HepG2 (cell line): ENCODE results near the gene SPATA25. TPM values are rescaled to one million over a fixed set of nuclear protein-coding genes. Genes with fewer than 3 reads are reported as not detected.

ENCODE experiments used
- ETV6 ChIP-seq: sonication (generic); formaldehyde crosslinking; conservative IDR thresholded peaks from 2 replicates; pipeline ENCODE4 v1.4.0; 2020; ENCODE audit warnings: missing genetic modification reagents
- HOXD1 ChIP-seq: sonication (generic); formaldehyde crosslinking; IDR thresholded peaks from 2 replicates; pipeline ENCODE4 v1.5.0; 2020; ENCODE audit warnings: missing genetic modification reagents
- LCORL ChIP-seq, 2 experiments: fragments of 450-650 bp in 1 of 2; sonication (generic) in 1 of 2; formaldehyde crosslinking in 1 of 2; IDR thresholded peaks; 2 replicates each; pipeline versions ENCODE4 v1.5.0 to v1.6.1; 2017 to 2020; ENCODE audit warnings: antibody characterized with exemption in 1 of 2, missing genetic modification reagents in 1 of 2
- MEF2D ChIP-seq: sonication (generic); formaldehyde crosslinking; IDR thresholded peaks from 2 replicates; pipeline ENCODE4 v1.5.1; 2020; ENCODE audit warnings: mild to moderate bottlenecking, missing genetic modification reagents
- MIER3 ChIP-seq: IDR thresholded peaks from 2 replicates; pipeline ENCODE4 v1.6.1; 2016; ENCODE audit warnings: missing compliant biosample characterization, borderline replicate concordance
- PAF1 ChIP-seq: IDR thresholded peaks from 2 replicates; pipeline ENCODE4 v1.6.1; 2016; ENCODE audit warnings: missing genetic modification reagents, missing compliant biosample characterization
- PRPF4 ChIP-seq: fragments of 200-400 bp; formaldehyde crosslinking; IDR thresholded peaks from 2 replicates; pipeline ENCODE4 v1.6.1; 2016; ENCODE audit warnings: low read length, low read depth; ENCODE audit not compliant: poor library complexity, severe bottlenecking
- RAD21 ChIP-seq: fragments of 450-650 bp; formaldehyde crosslinking; IDR thresholded peaks from 2 replicates; pipeline ENCODE4 v1.5.0; 2020; ENCODE audit warnings: mild to moderate bottlenecking
- ZBTB38 ChIP-seq: sonication (generic); formaldehyde crosslinking; IDR thresholded peaks from 2 replicates; pipeline ENCODE4 v1.5.1; 2020; ENCODE audit warnings: mild to moderate bottlenecking, missing genetic modification reagents
- ZNF17 ChIP-seq: sonication (generic); formaldehyde crosslinking; IDR thresholded peaks from 2 replicates; pipeline ENCODE4 v1.5.0; 2020; ENCODE audit warnings: mild to moderate bottlenecking, missing genetic modification reagents
- ZNF337 ChIP-seq: sonication (generic); formaldehyde crosslinking; IDR thresholded peaks from 2 replicates; pipeline ENCODE4 v1.5.1; 2020; ENCODE audit warnings: missing genetic modification reagents, low read depth, mild to moderate bottlenecking, borderline replicate concordance
- ZNF496 ChIP-seq: sonication (generic); formaldehyde crosslinking; IDR thresholded peaks from 2 replicates; pipeline ENCODE4 v1.8.1; 2023; ENCODE audit warnings: mild to moderate bottlenecking, moderate library complexity, missing genetic modification reagents; ENCODE audit not compliant: insufficient replicate concordance
- ZNF605 ChIP-seq: sonication (generic); formaldehyde crosslinking; IDR thresholded peaks from 2 replicates; pipeline ENCODE4 v1.8.0; 2022; ENCODE audit warnings: mild to moderate bottlenecking, missing genetic modification reagents
- ZNF879 ChIP-seq: sonication (generic); formaldehyde crosslinking; IDR thresholded peaks from 2 replicates; pipeline ENCODE4 v1.8.1; 2023; ENCODE audit warnings: missing genetic modification reagents
- polyA plus RNA-seq, 8 experiments: library from polyadenylated mRNA; depleted of rRNA in 3 of 8; stranded (reverse) in 7 of 8; unstranded in 1 of 8; fragments of >200 nt; fragmentation: Illumina TruSeq in 4 of 8; extraction: Trizol in 4 of 8; gene quantifications; 2 replicates each; pipeline versions ENCODE4 v1.2.1 to v1.2.3, GENCODE V29; 2011 to 2016; ENCODE audit warnings: low read depth in 4 of 8, missing spikeins in 1 of 8, mixed read lengths in 1 of 8; ENCODE audit not compliant: insufficient read depth in 1 of 8
- total RNA-seq, 5 experiments: library from RNA; depleted of rRNA; stranded (reverse); fragments of >200 nt; fragmentation: Illumina TruSeq; extraction: Trizol; gene quantifications; 2 replicates each; pipeline ENCODE4 v1.2.3, GENCODE V29; 2016; ENCODE audit warnings: low read depth in 1 of 5
- TF ChIP-seq, protein P1 (sequence below): IDR thresholded peaks from 2 replicates; pipeline ENCODE4 v1.6.1; 2016; ENCODE audit warnings: missing biosample characterization, missing genetic modification reagents, low read depth
- TF ChIP-seq, protein P2 (sequence below): sonication (generic); formaldehyde crosslinking; conservative IDR thresholded peaks from 2 replicates; pipeline ENCODE4 v1.4.0; 2020; ENCODE audit warnings: missing genetic modification reagents
- TF ChIP-seq, protein P3 (sequence below): sonication (generic); formaldehyde crosslinking; IDR thresholded peaks from 2 replicates; pipeline ENCODE4 v1.4.0; 2020; ENCODE audit warnings: mild to moderate bottlenecking, missing genetic modification reagents
- TF ChIP-seq, protein P4 (sequence below): sonication (generic); formaldehyde crosslinking; IDR thresholded peaks from 2 replicates; pipeline ENCODE4 v1.8.1; 2022; ENCODE audit warnings: mild to moderate bottlenecking, missing genetic modification reagents
- TF ChIP-seq, protein P5 (sequence below): sonication (generic); formaldehyde crosslinking; IDR thresholded peaks from 2 replicates; pipeline ENCODE4 v1.5.0; 2020; ENCODE audit warnings: mild to moderate bottlenecking, missing genetic modification reagents, borderline replicate concordance

Gene SPATA25
- total and polyA plus RNA-seq, 2 of the 13 experiments (the other 11 are each of a cell fraction or from before 2014, with no cell fraction given), result 4.8 to 7.6 TPM

DNA sequence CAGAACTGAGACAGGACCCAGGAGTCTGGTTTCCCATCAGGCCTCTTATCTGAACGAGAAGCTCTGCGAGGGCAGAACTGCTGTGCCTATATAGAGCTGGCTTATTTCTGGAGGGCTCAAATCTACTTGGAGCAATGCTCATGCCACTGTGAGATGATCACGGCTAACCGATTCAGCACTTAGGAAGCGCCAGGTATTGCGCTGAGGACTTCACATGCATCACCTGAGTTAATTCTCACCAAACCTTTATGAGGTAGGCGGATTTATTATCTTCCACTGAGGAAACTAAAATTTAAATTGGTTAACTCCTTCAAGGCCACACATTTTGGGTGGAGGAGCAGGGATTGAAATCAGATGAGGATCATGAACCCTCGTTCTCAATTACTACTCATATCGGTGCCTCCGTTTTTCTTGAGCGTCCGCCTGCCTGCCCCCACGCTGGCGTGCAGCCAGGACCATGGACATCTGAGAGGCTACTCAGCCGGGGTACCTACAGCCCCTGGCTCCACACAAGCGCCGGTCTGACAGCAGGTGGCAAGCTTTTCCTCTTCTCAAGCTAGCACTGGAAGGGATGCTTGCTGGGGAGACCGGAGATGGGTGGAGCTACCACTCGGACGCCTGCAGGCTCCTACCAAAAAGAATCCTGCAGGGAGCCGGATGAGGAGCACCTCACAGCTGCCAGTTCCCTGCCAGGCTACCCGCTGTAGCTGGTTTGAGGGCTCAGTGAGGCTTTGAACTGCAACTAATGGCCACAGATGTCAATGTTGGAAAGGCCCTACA is 46.0 kb upstream of the SPATA25 start (continued):
- TF ChIP-seq, protein P1, sequence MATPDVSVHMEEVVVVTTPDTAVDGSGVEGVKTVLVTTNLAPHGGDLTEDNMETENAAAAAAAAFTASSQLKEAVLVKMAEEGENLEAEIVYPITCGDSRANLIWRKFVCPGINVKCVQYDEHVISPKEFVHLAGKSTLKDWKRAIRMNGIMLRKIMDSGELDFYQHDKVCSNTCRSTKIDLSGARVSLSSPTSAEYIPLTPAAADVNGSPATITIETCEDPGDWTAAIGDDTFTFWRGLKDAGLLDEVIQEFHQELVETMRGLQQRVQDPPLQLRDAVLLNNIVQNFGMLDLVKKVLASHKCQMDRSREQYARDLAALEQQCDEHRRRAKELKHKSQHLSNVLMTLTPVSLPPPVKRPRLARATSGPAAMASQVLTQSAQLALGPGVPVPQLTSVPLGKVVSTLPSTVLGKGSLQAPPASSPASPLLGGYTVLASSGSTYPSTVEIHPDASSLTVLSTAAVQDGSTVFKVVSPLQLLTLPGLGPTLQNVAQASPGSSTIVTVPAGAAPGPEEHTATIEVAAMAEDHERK (CRISPR knock-in tag), result no peak
- TF ChIP-seq RAD21 (CRISPR knock-in tag), result peak; percentile 75
- peak; percentile 70 for TF ChIP-seq MEF2D (CRISPR knock-in tag)
- TF ChIP-seq PRPF4, result peak; percentile 17
- TF ChIP-seq ZNF879 (CRISPR knock-in tag), result no peak; the same call in 1 of the 2 replicates
- no peak for TF ChIP-seq ZNF17 (CRISPR knock-in tag)
- TF ChIP-seq, protein P2, sequence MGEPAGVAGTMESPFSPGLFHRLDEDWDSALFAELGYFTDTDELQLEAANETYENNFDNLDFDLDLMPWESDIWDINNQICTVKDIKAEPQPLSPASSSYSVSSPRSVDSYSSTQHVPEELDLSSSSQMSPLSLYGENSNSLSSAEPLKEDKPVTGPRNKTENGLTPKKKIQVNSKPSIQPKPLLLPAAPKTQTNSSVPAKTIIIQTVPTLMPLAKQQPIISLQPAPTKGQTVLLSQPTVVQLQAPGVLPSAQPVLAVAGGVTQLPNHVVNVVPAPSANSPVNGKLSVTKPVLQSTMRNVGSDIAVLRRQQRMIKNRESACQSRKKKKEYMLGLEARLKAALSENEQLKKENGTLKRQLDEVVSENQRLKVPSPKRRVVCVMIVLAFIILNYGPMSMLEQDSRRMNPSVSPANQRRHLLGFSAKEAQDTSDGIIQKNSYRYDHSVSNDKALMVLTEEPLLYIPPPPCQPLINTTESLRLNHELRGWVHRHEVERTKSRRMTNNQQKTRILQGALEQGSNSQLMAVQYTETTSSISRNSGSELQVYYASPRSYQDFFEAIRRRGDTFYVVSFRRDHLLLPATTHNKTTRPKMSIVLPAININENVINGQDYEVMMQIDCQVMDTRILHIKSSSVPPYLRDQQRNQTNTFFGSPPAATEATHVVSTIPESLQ (CRISPR knock-in tag), result 0 out of 2 replicates have a peak, but pooled peaks have one; percentile 82
- TF ChIP-seq, protein P3, sequence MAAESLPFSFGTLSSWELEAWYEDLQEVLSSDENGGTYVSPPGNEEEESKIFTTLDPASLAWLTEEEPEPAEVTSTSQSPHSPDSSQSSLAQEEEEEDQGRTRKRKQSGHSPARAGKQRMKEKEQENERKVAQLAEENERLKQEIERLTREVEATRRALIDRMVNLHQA (CRISPR knock-in tag), result no peak; the same call in 1 of the 2 replicates
- TF ChIP-seq ZNF337 (CRISPR knock-in tag), result no peak
- no peak for TF ChIP-seq MIER3 (CRISPR knock-in tag)
- peak; percentile 63; the same call in 1 of the 2 replicates for TF ChIP-seq ETV6 (CRISPR knock-in tag)
- TF ChIP-seq ZBTB38 (CRISPR knock-in tag), result peak; percentile 30; the same call in 1 of the 2 replicates
- TF ChIP-seq ZNF605 (CRISPR knock-in tag), result peak; percentile 93
- no peak for TF ChIP-seq ZNF496 (CRISPR knock-in tag)
- TF ChIP-seq PAF1, result peak; percentile 80; the same call in 1 of the 2 replicates
- TF ChIP-seq, protein P4, sequence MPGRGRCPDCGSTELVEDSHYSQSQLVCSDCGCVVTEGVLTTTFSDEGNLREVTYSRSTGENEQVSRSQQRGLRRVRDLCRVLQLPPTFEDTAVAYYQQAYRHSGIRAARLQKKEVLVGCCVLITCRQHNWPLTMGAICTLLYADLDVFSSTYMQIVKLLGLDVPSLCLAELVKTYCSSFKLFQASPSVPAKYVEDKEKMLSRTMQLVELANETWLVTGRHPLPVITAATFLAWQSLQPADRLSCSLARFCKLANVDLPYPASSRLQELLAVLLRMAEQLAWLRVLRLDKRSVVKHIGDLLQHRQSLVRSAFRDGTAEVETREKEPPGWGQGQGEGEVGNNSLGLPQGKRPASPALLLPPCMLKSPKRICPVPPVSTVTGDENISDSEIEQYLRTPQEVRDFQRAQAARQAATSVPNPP (CRISPR knock-in tag), result no peak
- no peak; the same call in 1 of the 2 replicates for TF ChIP-seq HOXD1 (CRISPR knock-in tag)
- TF ChIP-seq, protein P5, sequence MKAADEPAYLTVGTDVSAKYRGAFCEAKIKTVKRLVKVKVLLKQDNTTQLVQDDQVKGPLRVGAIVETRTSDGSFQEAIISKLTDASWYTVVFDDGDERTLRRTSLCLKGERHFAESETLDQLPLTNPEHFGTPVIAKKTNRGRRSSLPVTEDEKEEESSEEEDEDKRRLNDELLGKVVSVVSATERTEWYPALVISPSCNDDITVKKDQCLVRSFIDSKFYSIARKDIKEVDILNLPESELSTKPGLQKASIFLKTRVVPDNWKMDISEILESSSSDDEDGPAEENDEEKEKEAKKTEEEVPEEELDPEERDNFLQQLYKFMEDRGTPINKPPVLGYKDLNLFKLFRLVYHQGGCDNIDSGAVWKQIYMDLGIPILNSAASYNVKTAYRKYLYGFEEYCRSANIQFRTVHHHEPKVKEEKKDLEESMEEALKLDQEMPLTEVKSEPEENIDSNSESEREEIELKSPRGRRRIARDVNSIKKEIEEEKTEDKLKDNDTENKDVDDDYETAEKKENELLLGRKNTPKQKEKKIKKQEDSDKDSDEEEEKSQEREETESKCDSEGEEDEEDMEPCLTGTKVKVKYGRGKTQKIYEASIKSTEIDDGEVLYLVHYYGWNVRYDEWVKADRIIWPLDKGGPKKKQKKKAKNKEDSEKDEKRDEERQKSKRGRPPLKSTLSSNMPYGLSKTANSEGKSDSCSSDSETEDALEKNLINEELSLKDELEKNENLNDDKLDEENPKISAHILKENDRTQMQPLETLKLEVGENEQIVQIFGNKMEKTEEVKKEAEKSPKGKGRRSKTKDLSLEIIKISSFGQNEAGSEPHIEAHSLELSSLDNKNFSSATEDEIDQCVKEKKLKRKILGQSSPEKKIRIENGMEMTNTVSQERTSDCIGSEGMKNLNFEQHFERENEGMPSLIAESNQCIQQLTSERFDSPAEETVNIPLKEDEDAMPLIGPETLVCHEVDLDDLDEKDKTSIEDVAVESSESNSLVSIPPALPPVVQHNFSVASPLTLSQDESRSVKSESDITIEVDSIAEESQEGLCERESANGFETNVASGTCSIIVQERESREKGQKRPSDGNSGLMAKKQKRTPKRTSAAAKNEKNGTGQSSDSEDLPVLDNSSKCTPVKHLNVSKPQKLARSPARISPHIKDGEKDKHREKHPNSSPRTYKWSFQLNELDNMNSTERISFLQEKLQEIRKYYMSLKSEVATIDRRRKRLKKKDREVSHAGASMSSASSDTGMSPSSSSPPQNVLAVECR (CRISPR knock-in tag), result peak; percentile 62; the same call in 1 of the 2 replicates
- no peak for TF ChIP-seq LCORL (IDR thresholded peaks at IDR 0.05)
- peak; percentile 79; the same call in 1 of the 2 replicates for TF ChIP-seq LCORL (CRISPR knock-in tag; IDR thresholded peaks at IDR 0.05)
